ENCODE results near the gene CUL3.
A peak's percentile ranks its signal among the peaks of the same experiment; 100 is the strongest.

Gene CUL3

DNA sequence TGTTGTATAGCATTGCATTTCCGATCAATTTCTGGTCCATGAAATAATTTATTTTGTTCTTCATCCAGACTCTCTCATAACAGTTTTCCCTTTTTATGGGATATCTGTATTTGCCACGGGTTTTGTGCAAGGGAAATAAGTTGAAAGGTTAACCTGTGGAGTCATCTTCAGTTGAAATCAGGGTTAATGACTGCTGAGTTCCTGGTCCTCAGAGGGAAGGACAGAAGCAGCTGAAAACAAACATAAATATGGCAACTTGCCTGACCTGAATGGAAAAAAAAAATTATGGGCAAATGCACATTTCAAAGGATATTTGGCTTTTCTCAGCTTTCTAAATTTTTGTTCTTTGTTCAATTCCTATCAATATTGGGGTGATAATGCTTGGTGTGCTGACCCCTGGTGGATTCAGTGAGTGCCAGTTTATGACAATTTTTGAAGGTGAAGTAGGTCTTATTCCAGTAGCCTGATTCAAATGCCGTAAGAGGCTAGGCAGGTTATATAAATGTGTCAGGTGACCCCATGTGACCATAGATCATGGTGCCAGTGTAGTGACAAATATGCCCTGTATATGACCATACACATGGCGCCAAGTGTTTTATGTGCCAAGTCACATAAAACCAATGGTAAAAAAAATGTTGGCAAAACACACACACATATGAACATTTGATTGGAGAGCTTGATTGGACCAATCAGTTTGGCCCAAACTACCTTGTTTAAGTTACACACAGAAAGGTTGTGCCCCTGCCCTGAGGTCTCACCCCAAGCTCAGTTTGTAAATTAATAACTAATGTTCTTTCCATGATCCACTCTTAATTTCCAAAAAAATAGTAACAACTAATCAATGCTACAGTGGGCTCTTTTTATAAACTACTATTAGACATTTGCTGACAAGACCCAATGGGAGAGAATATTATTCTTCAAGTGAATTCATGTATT, 135.7 kb downstream of the CUL3 start:
- no peaks in the 10 kb centered on the region for H3K4me1 ChIP-seq (ENCODE audit: control insufficient read depth in 1 of 2, insufficient read depth in 2 of 2, low read length in 2 of 2)
- H3K9me3 ChIP-seq (ENCODE audit: control insufficient read depth in 1 of 2, low read length in 2 of 2): no peaks in the 10 kb centered on the region
- H3K27ac ChIP-seq (ENCODE audit: low read depth, low read length): no peak overlapping the region
- H3K4me3 ChIP-seq (ENCODE audit: low read depth in 1 of 2, low read length in 2 of 2): no peak overlapping the region
- no peaks in the 10 kb centered on the region for H3K36me3 ChIP-seq (ENCODE audit: control insufficient read depth in 1 of 2, insufficient read depth in 2 of 2, low read length in 2 of 2)
- no peak overlapping the region for H3K9ac ChIP-seq (ENCODE audit: low read depth in 1 of 2, low read length in 2 of 2)
- no peaks in the 10 kb centered on the region for H3K27me3 ChIP-seq (ENCODE audit: control insufficient read depth in 1 of 2, insufficient read depth in 2 of 2, low read length in 2 of 2)

DNA sequence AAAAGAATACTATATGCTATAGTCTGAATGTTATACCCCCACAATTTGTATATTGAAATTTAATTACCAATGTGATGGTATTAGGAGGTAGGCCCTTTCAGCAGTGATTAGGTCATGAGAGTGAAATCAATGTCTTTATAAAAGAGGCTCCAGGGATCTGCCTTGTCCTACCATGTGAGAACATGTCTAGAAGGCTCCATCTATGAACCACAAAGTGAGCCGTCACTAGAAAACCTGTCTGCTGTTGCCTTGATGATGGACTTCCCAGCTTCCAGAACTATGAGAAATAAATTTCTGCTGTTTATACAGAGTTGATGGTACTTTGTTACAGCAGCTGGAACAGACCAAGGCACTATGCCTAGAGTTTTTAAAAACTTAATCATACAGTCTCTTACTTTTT, 136.9 kb downstream of the CUL3 start:
- no peaks in the 10 kb centered on the region for H3K9me3 ChIP-seq (ENCODE audit: control insufficient read depth in 1 of 2, low read length in 2 of 2)
- H3K4me3 ChIP-seq (ENCODE audit: low read depth in 1 of 2, low read length in 2 of 2): no peak overlapping the region
- no peaks in the 10 kb centered on the region for H3K4me1 ChIP-seq (ENCODE audit: control insufficient read depth in 1 of 2, insufficient read depth in 2 of 2, low read length in 2 of 2)
- H3K9ac ChIP-seq (ENCODE audit: low read depth in 1 of 2, low read length in 2 of 2): no peak overlapping the region
- no peak overlapping the region for H3K27ac ChIP-seq (ENCODE audit: low read depth, low read length)
- H3K36me3 ChIP-seq (ENCODE audit: control insufficient read depth in 1 of 2, insufficient read depth in 2 of 2, low read length in 2 of 2): no peaks in the 10 kb centered on the region
- peaks cover 0 to 5% of the 10 kb centered on the region in 2 donors for H3K27me3 ChIP-seq (ENCODE audit: control insufficient read depth in 1 of 2, insufficient read depth in 2 of 2, low read length in 2 of 2)

DNA sequence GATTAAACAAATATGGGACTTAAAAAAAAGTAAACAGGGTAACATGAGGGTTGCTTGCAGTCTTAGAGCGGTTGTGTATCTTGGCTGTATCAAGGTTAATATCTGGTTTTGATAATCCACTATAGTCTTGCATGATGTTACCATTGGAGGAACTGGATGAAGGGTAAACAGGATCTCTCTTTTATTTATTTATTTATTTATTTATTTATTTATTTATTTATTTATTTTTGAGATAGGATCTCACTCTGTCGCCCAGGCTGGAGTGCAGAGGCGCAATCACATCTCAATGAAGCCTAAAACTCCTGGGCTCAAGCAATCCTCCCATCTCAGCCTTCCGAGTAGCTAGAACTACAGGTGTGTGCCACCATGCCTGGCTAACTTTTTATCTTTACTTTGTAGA, 140.4 kb downstream of the CUL3 start:
- Histone ChIP-seq H3K4me3 (ENCODE audit: low read depth in 1 of 2, low read length in 2 of 2) (no peak overlapping the region), H3K4me1 (ENCODE audit: control insufficient read depth in 1 of 2, insufficient read depth in 2 of 2, low read length in 2 of 2) (no peaks in the 10 kb centered on the region), H3K27ac (ENCODE audit: low read depth, low read length) (no peak overlapping the region), H3K9me3 (ENCODE audit: control insufficient read depth in 1 of 2, low read length in 2 of 2) (no peaks in the 10 kb centered on the region), H3K27me3 (ENCODE audit: control insufficient read depth in 1 of 2, insufficient read depth in 2 of 2, low read length in 2 of 2) (peaks cover 0 to 5% of the 10 kb centered on the region in 2 donors), H3K9ac (ENCODE audit: low read depth in 1 of 2, low read length in 2 of 2) (no peak overlapping the region), H3K36me3 (ENCODE audit: control insufficient read depth in 1 of 2, insufficient read depth in 2 of 2, low read length in 2 of 2) (no peaks in the 10 kb centered on the region)

DNA sequence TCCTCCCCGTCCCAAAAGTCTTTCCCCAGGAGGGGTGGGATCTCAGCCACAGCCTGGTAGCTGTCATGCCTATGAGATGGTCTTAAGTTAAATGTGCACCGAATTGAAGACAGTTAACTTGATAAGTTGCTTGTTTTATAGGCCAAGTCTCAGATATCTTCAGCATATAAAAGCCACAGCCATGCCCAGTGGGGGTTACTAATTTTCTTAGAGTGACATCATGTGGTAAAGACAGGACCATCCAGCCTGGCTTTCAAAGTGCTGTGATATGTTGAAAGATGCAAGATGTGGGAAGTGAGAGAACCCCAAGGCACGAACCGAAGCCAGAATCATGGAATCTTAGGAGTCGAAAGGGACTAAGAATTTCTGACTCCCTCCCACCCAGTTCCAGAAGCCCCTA, 141.1 kb downstream of the CUL3 start:
- H3K4me1 ChIP-seq (ENCODE audit: control insufficient read depth in 1 of 2, insufficient read depth in 2 of 2, low read length in 2 of 2): no peaks in the 10 kb centered on the region
- H3K9me3 ChIP-seq (ENCODE audit: control insufficient read depth in 1 of 2, low read length in 2 of 2): no peaks in the 10 kb centered on the region
- no peaks in the 10 kb centered on the region for H3K36me3 ChIP-seq (ENCODE audit: control insufficient read depth in 1 of 2, insufficient read depth in 2 of 2, low read length in 2 of 2)
- H3K27ac ChIP-seq (ENCODE audit: low read depth, low read length): no peak overlapping the region
- peaks cover 0 to 5% of the 10 kb centered on the region in 2 donors for H3K27me3 ChIP-seq (ENCODE audit: control insufficient read depth in 1 of 2, insufficient read depth in 2 of 2, low read length in 2 of 2)
- H3K9ac ChIP-seq (ENCODE audit: low read depth in 1 of 2, low read length in 2 of 2): no peak overlapping the region
- H3K4me3 ChIP-seq (ENCODE audit: low read depth in 1 of 2, low read length in 2 of 2): no peak overlapping the region

DNA sequence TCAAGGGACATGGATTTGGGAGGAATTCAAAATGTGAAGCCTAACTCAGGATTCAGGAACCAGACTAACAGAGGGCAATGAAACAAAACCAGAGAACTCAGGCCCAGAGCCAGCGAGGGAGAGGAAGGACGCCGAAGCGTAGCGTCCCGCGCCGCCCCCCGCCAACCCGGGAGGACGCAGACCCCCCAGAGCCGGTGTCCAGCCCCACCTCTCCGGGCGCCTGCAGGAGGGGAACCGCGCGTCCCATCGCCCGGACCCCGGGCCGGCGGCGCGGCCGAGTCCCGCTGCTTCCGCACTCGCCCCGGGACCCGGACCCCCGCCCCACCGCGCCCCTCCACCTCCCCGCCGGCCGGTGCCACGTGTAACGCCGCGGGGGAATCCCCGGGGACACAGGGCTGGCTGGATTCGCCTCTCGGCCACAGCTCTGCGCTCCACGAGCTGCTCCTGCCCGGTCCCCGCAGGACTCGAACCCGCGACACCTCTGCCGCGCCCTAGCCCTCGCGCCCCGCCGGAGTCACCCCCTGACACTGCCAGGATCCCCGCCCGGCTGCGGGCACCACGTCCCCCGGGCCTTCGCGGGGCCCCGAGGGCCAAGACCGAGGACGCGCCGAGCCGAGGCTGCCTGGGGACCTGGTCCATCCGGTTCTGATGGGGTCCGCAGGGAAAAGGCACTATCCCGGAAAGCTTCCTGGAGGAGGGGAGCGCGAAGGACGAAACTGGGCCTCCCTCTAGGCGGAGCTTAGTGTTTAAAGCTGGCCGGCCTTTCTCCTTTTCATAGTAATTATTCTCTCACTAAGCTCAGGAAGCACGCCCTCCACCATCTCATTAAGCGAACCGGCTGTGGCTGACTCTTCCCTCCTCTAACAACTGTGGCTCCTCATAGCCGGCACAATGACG, 142.8 kb downstream of the CUL3 start:
- H3K4me1 ChIP-seq (ENCODE audit: control insufficient read depth in 1 of 2, insufficient read depth in 2 of 2, low read length in 2 of 2): no peaks in the 10 kb centered on the region
- peak overlapping the region; percentile 25 to 53 for H3K9ac ChIP-seq (ENCODE audit: low read depth in 1 of 2, low read length in 2 of 2)
- H3K9me3 ChIP-seq (ENCODE audit: control insufficient read depth in 1 of 2, low read length in 2 of 2): no peaks in the 10 kb centered on the region
- peaks cover 0 to 5% of the 10 kb centered on the region in 2 donors for H3K27me3 ChIP-seq (ENCODE audit: control insufficient read depth in 1 of 2, insufficient read depth in 2 of 2, low read length in 2 of 2)
- H3K4me3 ChIP-seq (ENCODE audit: low read depth in 1 of 2, low read length in 2 of 2): peak overlapping the region; percentile 58 to 75
- H3K27ac ChIP-seq (ENCODE audit: low read depth, low read length): no peak overlapping the region
- no peaks in the 10 kb centered on the region for H3K36me3 ChIP-seq (ENCODE audit: control insufficient read depth in 1 of 2, insufficient read depth in 2 of 2, low read length in 2 of 2)

DNA sequence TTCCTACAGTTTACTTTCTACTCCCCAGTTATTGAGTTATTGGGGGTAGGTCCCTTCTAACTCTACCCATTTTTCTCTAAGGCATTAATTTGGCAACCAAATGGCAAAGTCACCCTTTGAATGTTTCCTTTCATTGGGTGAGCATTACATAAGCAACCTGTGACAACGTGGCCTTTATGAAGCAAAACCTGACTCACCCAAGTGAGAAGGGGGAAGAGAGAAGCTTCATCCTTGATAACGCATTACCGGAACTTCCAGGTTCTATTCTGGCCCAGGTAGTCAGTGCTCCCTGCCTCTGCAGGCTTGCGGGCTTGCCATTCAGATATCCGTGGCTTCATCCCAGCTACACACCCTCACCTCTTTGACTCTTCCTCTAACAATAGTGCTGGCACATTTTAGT, 144.2 kb downstream of the CUL3 start:
- H3K9ac ChIP-seq (ENCODE audit: low read depth in 1 of 2, low read length in 2 of 2): no peak overlapping the region
- no peaks in the 10 kb centered on the region for H3K36me3 ChIP-seq (ENCODE audit: control insufficient read depth in 1 of 2, insufficient read depth in 2 of 2, low read length in 2 of 2)
- H3K27me3 ChIP-seq (ENCODE audit: control insufficient read depth in 1 of 2, insufficient read depth in 2 of 2, low read length in 2 of 2): peaks cover 0 to 5% of the 10 kb centered on the region in 2 donors
- no peaks in the 10 kb centered on the region for H3K4me1 ChIP-seq (ENCODE audit: control insufficient read depth in 1 of 2, insufficient read depth in 2 of 2, low read length in 2 of 2)
- H3K9me3 ChIP-seq (ENCODE audit: control insufficient read depth in 1 of 2, low read length in 2 of 2): no peaks in the 10 kb centered on the region
- no peak overlapping the region for H3K27ac ChIP-seq (ENCODE audit: low read depth, low read length)
- H3K4me3 ChIP-seq (ENCODE audit: low read depth in 1 of 2, low read length in 2 of 2): no peak overlapping the region

DNA sequence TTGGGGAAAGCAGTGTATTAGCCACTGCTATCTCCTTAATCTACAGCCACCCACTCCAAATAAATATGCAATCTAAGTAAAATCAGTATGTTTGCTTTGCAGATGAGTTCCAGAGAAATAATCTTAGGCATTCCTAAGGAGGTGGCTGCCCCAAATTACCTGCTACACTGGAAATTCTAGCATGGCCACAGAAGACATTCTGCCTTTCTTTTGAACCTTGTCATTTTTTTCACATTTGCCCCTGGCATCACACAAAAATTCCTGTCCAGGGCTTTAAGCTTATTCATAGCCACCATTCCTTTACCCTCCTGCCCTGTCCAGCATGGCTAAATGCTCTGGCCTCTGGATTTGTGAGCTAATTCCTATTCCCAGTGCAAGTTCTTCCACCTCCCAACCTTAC, 146.4 kb downstream of the CUL3 start:
- no peak overlapping the region for H3K27ac ChIP-seq (ENCODE audit: low read depth, low read length)
- no peaks in the 10 kb centered on the region for H3K36me3 ChIP-seq (ENCODE audit: control insufficient read depth in 1 of 2, insufficient read depth in 2 of 2, low read length in 2 of 2)
- H3K9ac ChIP-seq (ENCODE audit: low read depth in 1 of 2, low read length in 2 of 2): no peak overlapping the region
- no peaks in the 10 kb centered on the region for H3K4me1 ChIP-seq (ENCODE audit: control insufficient read depth in 1 of 2, insufficient read depth in 2 of 2, low read length in 2 of 2)
- peaks cover 0 to 2% of the 10 kb centered on the region in 2 donors for H3K27me3 ChIP-seq (ENCODE audit: control insufficient read depth in 1 of 2, insufficient read depth in 2 of 2, low read length in 2 of 2)
- no peaks in the 10 kb centered on the region for H3K9me3 ChIP-seq (ENCODE audit: control insufficient read depth in 1 of 2, low read length in 2 of 2)
- H3K4me3 ChIP-seq (ENCODE audit: low read depth in 1 of 2, low read length in 2 of 2): no peak overlapping the region

DNA sequence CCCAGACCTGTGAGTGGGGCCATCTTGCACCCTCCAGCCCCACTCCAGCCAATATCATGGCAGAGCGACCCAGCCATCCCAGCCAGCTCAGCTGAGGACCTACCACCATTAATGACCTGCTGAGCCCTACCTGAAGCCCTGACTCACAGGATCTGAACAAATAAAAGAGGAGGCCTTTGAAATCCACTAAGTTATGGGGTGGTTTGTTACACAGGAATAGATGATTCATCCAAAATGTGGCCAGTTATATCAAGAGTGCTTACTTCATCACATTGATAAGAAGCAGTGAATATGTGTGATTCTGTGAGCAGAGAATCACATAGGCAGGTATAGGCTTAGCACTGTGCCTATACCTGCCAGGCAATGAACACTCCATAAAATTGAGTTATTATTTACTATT, 148.5 kb downstream of the CUL3 start:
- no peaks in the 10 kb centered on the region for H3K27me3 ChIP-seq (ENCODE audit: control insufficient read depth in 1 of 2, insufficient read depth in 2 of 2, low read length in 2 of 2)
- H3K4me3 ChIP-seq (ENCODE audit: low read depth in 1 of 2, low read length in 2 of 2): no peak overlapping the region
- no peaks in the 10 kb centered on the region for H3K9me3 ChIP-seq (ENCODE audit: control insufficient read depth in 1 of 2, low read length in 2 of 2)
- H3K4me1 ChIP-seq (ENCODE audit: control insufficient read depth in 1 of 2, insufficient read depth in 2 of 2, low read length in 2 of 2): no peaks in the 10 kb centered on the region
- H3K36me3 ChIP-seq (ENCODE audit: control insufficient read depth in 1 of 2, insufficient read depth in 2 of 2, low read length in 2 of 2): no peaks in the 10 kb centered on the region
- no peak overlapping the region for H3K27ac ChIP-seq (ENCODE audit: low read depth, low read length)
- H3K9ac ChIP-seq (ENCODE audit: low read depth in 1 of 2, low read length in 2 of 2): no peak overlapping the region

DNA sequence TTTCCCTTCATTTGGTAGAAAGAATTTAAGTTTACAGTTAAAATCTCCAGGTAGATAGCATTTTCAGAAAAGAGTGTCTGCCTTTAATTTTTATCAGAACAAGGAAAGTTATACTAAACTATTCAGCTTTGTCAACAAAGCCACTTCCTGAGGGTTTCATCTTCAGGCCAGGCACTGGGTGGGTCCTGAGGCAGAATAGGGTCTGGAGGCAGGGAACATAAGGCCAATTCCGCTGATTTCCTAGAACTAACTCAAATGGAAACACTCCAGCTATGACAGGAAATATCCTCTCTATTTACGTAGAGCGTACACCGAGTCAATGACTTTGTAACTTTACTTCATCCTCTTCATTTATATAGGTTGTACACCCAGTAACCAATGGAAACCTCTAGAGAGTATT, 150.5 kb downstream of the CUL3 start:
- Histone ChIP-seq H3K27ac (ENCODE audit: low read depth, low read length) (no peak overlapping the region), H3K4me1 (ENCODE audit: control insufficient read depth in 1 of 2, insufficient read depth in 2 of 2, low read length in 2 of 2) (no peaks in the 10 kb centered on the region), H3K36me3 (ENCODE audit: control insufficient read depth in 1 of 2, insufficient read depth in 2 of 2, low read length in 2 of 2) (no peaks in the 10 kb centered on the region)

DNA sequence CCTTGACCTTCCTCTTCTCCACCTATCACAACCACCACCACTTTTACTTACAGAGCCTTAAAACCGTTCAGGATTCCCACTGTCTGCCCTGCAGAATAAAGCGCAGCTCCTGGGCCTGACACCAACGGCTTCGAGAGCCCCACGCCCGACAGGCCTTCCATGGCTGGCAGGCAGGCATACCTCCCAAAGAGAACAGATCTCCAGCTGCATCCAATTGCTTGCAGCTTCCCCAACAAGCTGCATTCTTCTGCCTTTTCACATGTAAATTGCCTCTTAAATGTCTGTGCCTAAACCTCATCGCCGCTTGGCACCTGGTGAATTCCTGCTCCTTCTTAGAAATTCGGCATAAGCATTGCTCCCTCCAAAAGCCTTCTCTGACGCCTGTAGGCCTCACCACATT, 151.7 kb downstream of the CUL3 start:
- H3K27me3 ChIP-seq (ENCODE audit: control insufficient read depth in 1 of 2, insufficient read depth in 2 of 2, low read length in 2 of 2): no peaks in the 10 kb centered on the region
- H3K4me3 ChIP-seq (ENCODE audit: low read depth in 1 of 2, low read length in 2 of 2): no peak overlapping the region
- H3K36me3 ChIP-seq (ENCODE audit: control insufficient read depth in 1 of 2, insufficient read depth in 2 of 2, low read length in 2 of 2): no peaks in the 10 kb centered on the region
- H3K4me1 ChIP-seq (ENCODE audit: control insufficient read depth in 1 of 2, insufficient read depth in 2 of 2, low read length in 2 of 2): no peaks in the 10 kb centered on the region
- no peak overlapping the region for H3K9ac ChIP-seq (ENCODE audit: low read depth in 1 of 2, low read length in 2 of 2)
- H3K27ac ChIP-seq (ENCODE audit: low read depth, low read length): no peak overlapping the region
- H3K9me3 ChIP-seq (ENCODE audit: control insufficient read depth in 1 of 2, low read length in 2 of 2): no peaks in the 10 kb centered on the region

More for the DNA sequence above, 150.5 kb downstream of the CUL3 start:
- no peaks in the 10 kb centered on the region for H3K9me3 ChIP-seq (ENCODE audit: control insufficient read depth in 1 of 2, low read length in 2 of 2)
- no peak overlapping the region for H3K4me3 ChIP-seq (ENCODE audit: low read depth in 1 of 2, low read length in 2 of 2)
- no peak overlapping the region for H3K9ac ChIP-seq (ENCODE audit: low read depth in 1 of 2, low read length in 2 of 2)
- H3K27me3 ChIP-seq (ENCODE audit: control insufficient read depth in 1 of 2, insufficient read depth in 2 of 2, low read length in 2 of 2): no peaks in the 10 kb centered on the region

Measured in duodenal mucosa (tissue), 2 donors.